Measurements from ENCODE around the gene AGFG1.
A peak's percentile ranks its signal among the peaks of the same experiment; 100 is the strongest.

Gene AGFG1

GRCh38 chr2:227462972-227463931 is 8.7 kb upstream of the AGFG1 start:
- no peak for DNase-seq

GRCh38 chr2:227464361-227464760 is 7.6 kb upstream of the AGFG1 start:
- no peak for DNase-seq

GRCh38 chr2:227464851-227465250 is 7.1 kb upstream of the AGFG1 start:
- DNase-seq = no peak

- no peak for DNase-seq
Measured at GRCh38 chr2:227466887-227467600, 4.9 kb upstream of the AGFG1 start.

- no peak for DNase-seq
Measured at GRCh38 chr2:227471412-227471811, 544 bp upstream of the AGFG1 start.

- peak; percentile 28 for DNase-seq
Measured at GRCh38 chr2:227472265-227473121, 537 bp downstream of the AGFG1 start.

GRCh38 chr2:227473122-227473461 is 1.1 kb downstream of the AGFG1 start:
- no peak for DNase-seq

- no peak for DNase-seq
Measured at GRCh38 chr2:227473806-227474205, 1.9 kb downstream of the AGFG1 start.

- DNase-seq = no peak
Measured at GRCh38 chr2:227474410-227474809, 2.5 kb downstream of the AGFG1 start.

- no peak for DNase-seq
Measured at GRCh38 chr2:227477291-227477690, 5.3 kb downstream of the AGFG1 start.

- no peak for DNase-seq
Measured at GRCh38 chr2:227479865-227480475, 8.0 kb downstream of the AGFG1 start.

- DNase-seq = no peak
Measured at GRCh38 chr2:227480528-227480927, 8.6 kb downstream of the AGFG1 start.

- no peak for DNase-seq
Measured at GRCh38 chr2:227482638-227483340, 10.8 kb downstream of the AGFG1 start.

- no peak for DNase-seq
Measured at GRCh38 chr2:227485429-227485828, 13.5 kb downstream of the AGFG1 start.

- no peak for DNase-seq
Measured at GRCh38 chr2:227486688-227487087, 14.7 kb downstream of the AGFG1 start.

GRCh38 chr2:227488045-227488444 is 16.1 kb downstream of the AGFG1 start:
- no peak for DNase-seq

GRCh38 chr2:227491386-227491785 is 19.4 kb downstream of the AGFG1 start:
- DNase-seq = no peak

GRCh38 chr2:227493524-227493923 is 21.6 kb downstream of the AGFG1 start:
- no peak for DNase-seq

- no peak for DNase-seq
Measured at GRCh38 chr2:227497158-227497557, 25.2 kb downstream of the AGFG1 start.

- no peak for DNase-seq
Measured at GRCh38 chr2:227499627-227500300, 27.8 kb downstream of the AGFG1 start.

GRCh38 chr2:227500301-227500630 is 28.3 kb downstream of the AGFG1 start:
- DNase-seq = no peak
